Stimulated activated naive CD8-positive, alpha-beta T cell treated with anti-CD3 and anti-CD28 coated beads, Interleukin-15, amount 100 ng/mL, for 72 hours (primary cell): ENCODE measurements around the gene GCN1.

Experiments used
- ATAC-seq: fragments of 150-1000 bp; cut with Tn5 transposase; 2 replicates; pipeline ENCODE4 v1.10.0; 2021; ENCODE audit warnings: mild to moderate bottlenecking, moderate library complexity
- DNase-seq, 2 donors: peaks; one replicate each; pipeline ENCODE4 v3.0.0; 2021 to 2022
- H3K27ac Mint-ChIP-seq, 2 donors: one replicate each; pipeline ENCODE4 v1.8.0; 2022; ENCODE audit warnings: mild to moderate bottlenecking in 2 of 2, mixed read lengths in 2 of 2, moderate library complexity in 2 of 2
- H3K27me3 Mint-ChIP-seq: one replicate; pipeline ENCODE4 v1.8.0; 2022; ENCODE audit warnings: mixed read lengths
- H3K4me1 Mint-ChIP-seq: one replicate; pipeline ENCODE4 v1.8.0; 2022; ENCODE audit warnings: mild to moderate bottlenecking, mixed read lengths
- H3K4me3 Mint-ChIP-seq, 2 donors: one replicate each; pipeline ENCODE4 v1.8.0; 2022; ENCODE audit warnings: mild to moderate bottlenecking in 2 of 2, mixed read lengths in 2 of 2, moderate library complexity in 1 of 2
- H3K9me3 Mint-ChIP-seq, 2 donors: one replicate each; pipeline ENCODE4 v1.8.0; 2022; ENCODE audit warnings: mixed read lengths in 2 of 2

GCN1 gene

GRCh38 chr12:120156315-120157259, 37.9 kb downstream of the GCN1 start:
- DNase-seq = no peak
- Mint-ChIP-seq H3K27me3 (no peaks in the 10 kb centered on the region), H3K4me3 (no peak overlapping the region), H3K27ac (no peak overlapping the region), H3K9me3 (no peaks in the 10 kb centered on the region), H3K4me1 (no peaks in the 10 kb centered on the region)
- ATAC-seq = no peak

GRCh38 chr12:120155072-120155471, 39.4 kb downstream of the GCN1 start:
- H3K4me3 Mint-ChIP-seq = no peak overlapping the region
- H3K9me3 Mint-ChIP-seq = no peaks in the 10 kb centered on the region
- H3K27me3 Mint-ChIP-seq = no peaks in the 10 kb centered on the region
- H3K4me1 Mint-ChIP-seq = no peaks in the 10 kb centered on the region
- ATAC-seq = no peak
- no peak for DNase-seq
- H3K27ac Mint-ChIP-seq = no peak overlapping the region

GRCh38 chr12:120150919-120151525, 43.5 kb downstream of the GCN1 start:
- H3K27ac Mint-ChIP-seq = no peak overlapping the region
- H3K9me3 Mint-ChIP-seq = no peaks in the 10 kb centered on the region
- DNase-seq = no peak
- no peak for ATAC-seq
- H3K27me3 Mint-ChIP-seq = no peaks in the 10 kb centered on the region
- H3K4me3 Mint-ChIP-seq = no peak overlapping the region
- H3K4me1 Mint-ChIP-seq = no peaks in the 10 kb centered on the region

DNA sequence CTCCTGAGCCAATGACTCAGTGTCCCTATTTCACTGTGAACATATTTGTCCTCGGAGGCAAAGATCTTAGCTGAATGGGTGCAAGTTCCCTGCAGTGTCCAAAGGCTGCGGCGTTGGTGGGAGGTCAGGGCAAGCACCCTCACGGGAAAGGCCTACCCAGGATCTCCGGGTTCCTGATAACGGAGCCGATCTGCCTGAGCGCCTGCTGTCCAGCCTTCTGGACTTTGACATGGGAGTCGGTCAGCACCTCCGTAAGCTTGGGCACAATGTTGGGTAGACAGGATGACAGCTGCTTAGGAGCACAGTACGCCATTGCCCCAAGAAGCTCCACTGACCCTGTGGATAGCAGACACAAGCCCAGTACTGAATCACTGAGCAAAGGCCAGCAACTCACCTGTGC, 46.5 kb downstream of the GCN1 start:
- no peaks in the 10 kb centered on the region for H3K9me3 Mint-ChIP-seq
- no peaks in the 10 kb centered on the region for H3K27me3 Mint-ChIP-seq
- no peak for DNase-seq
- H3K27ac Mint-ChIP-seq = no peak overlapping the region
- no peaks in the 10 kb centered on the region for H3K4me1 Mint-ChIP-seq
- H3K4me3 Mint-ChIP-seq = no peak overlapping the region
- ATAC-seq = no peak

DNA sequence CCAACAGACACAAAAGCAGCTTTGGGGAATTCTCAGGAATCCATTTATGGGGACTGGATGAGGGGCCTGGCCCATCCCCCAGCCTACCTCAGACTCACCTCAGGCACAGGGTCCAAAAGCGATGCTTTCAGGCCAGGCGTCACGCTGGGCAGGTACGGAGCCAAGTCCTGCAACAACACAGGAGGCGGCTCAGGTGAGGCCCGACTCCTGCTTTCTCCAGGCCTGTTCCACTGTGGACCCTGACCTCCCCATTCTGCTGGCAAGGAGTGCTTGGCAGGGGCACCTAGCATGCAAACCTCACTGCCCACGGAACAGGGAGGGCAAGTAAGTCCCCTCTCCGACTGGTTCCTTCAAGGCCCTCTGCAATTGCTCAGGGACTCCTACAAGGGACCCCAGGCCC, 49.4 kb downstream of the GCN1 start:
- no peak overlapping the region for H3K4me3 Mint-ChIP-seq
- H3K27ac Mint-ChIP-seq = no peak overlapping the region
- H3K9me3 Mint-ChIP-seq = no peaks in the 10 kb centered on the region
- no peaks in the 10 kb centered on the region for H3K4me1 Mint-ChIP-seq
- DNase-seq = no peak
- ATAC-seq = no peak
- no peaks in the 10 kb centered on the region for H3K27me3 Mint-ChIP-seq

GRCh38 chr12:120144215-120144614, 50.3 kb downstream of the GCN1 start:
- H3K27me3 Mint-ChIP-seq = no peaks in the 10 kb centered on the region
- no peak overlapping the region for H3K27ac Mint-ChIP-seq
- DNase-seq (no peak), ATAC-seq (no peak)
- H3K9me3 Mint-ChIP-seq = no peaks in the 10 kb centered on the region
- no peak overlapping the region for H3K4me3 Mint-ChIP-seq
- H3K4me1 Mint-ChIP-seq = no peaks in the 10 kb centered on the region

DNA sequence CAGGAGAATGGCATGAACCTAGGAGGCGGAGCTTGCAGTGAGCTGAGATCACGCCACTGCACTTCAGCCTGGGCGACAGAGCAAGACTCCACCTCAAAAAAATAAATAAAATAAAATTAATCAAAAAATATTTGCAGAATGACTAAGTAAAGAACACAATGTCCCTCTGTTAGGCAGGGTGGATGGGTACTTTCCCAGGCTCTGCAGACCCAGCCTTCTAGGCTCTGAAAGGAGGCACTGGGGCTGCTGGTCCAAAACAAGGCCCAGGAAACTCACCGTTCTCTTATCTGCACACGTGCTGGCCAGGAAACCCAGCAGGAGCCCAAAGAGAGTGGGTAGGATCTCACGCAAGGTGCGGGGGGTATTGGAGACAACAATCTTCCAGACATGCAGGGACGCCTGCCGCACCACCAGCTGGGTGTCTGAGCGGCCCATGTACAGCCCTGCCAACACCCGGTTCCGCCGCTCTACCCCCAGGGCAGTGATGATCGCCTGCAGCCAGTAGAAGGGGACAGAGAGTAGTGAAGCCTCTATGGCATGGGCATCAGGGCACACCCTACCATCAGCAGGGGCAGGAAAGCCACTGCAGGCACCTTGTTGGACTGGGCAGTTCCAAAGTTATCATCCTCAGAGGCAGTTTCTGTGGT, 52.2 kb downstream of the GCN1 start:
- H3K4me1 Mint-ChIP-seq = no peaks in the 10 kb centered on the region
- no peaks in the 10 kb centered on the region for H3K27me3 Mint-ChIP-seq
- DNase-seq (no peak), ATAC-seq (no peak)
- no peak overlapping the region for H3K4me3 Mint-ChIP-seq
- H3K9me3 Mint-ChIP-seq = no peaks in the 10 kb centered on the region
- no peak overlapping the region for H3K27ac Mint-ChIP-seq

DNA sequence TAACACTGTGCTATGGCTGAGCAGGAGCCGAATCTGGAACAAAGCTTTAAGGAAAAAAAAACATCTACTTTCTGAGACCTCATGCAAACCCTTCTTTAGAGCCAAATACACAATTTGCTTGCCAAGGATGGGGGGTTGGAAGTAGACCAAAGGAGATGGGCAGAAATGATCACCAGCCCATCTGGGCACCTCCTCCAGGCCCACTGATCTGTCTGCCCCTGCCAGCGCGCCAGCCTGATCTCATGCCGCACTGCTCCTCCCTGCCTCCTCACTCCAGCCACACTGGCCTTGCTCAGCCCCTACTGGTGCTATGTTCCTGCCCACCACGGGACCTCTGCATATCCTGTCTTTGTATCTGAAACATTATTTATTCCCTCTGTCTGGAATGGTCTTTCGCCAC, 53.2 kb downstream of the GCN1 start:
- no peaks in the 10 kb centered on the region for H3K27me3 Mint-ChIP-seq
- no peak overlapping the region for H3K4me3 Mint-ChIP-seq
- peak overlapping the region in 1 of 2 donors; percentile 70 for H3K27ac Mint-ChIP-seq
- ATAC-seq (no peak), DNase-seq (no peak)
- no peaks in the 10 kb centered on the region for H3K4me1 Mint-ChIP-seq
- no peaks in the 10 kb centered on the region for H3K9me3 Mint-ChIP-seq

- no peak overlapping the region for H3K4me3 Mint-ChIP-seq
- H3K27me3 Mint-ChIP-seq = no peaks in the 10 kb centered on the region
- H3K4me1 Mint-ChIP-seq = no peaks in the 10 kb centered on the region
- H3K9me3 Mint-ChIP-seq = no peaks in the 10 kb centered on the region
- ATAC-seq (no peak), DNase-seq (no peak)
- H3K27ac Mint-ChIP-seq = peak overlapping the region in 1 of 2 donors; percentile 67
Observed at GRCh38 chr12:120140603-120141002, 53.9 kb downstream of the GCN1 start.

DNA sequence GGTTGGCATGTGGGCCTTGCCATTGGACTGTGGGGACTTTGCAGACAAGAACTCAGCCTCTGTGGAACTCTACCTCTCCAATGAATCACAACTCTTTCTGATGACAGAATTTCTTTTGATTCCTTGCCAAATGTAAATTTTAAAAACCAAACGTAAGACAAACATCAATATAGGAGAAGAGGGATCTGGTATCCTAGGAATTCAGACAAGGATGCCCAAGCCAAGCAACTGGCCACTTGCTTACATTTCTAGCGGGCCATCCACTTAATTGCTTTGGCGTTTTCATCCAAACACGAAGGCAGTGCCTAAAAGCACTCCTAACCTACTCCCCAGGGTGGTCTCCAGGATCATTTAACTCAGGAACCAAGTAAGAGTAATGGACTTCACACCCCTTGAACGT, 54.6 kb downstream of the GCN1 start:
- Mint-ChIP-seq H3K9me3 (no peaks in the 10 kb centered on the region), H3K27ac (no peak overlapping the region), H3K27me3 (no peaks in the 10 kb centered on the region), H3K4me3 (no peak overlapping the region), H3K4me1 (no peaks in the 10 kb centered on the region)
- no peak for ATAC-seq
- DNase-seq = no peak

GRCh38 chr12:120138366-120138765, 56.1 kb downstream of the GCN1 start:
- H3K4me1 Mint-ChIP-seq = no peaks in the 10 kb centered on the region
- H3K27me3 Mint-ChIP-seq = no peaks in the 10 kb centered on the region
- DNase-seq (no peak), ATAC-seq (no peak)
- no peak overlapping the region for H3K27ac Mint-ChIP-seq
- no peaks in the 10 kb centered on the region for H3K9me3 Mint-ChIP-seq
- no peak overlapping the region for H3K4me3 Mint-ChIP-seq

- ATAC-seq = no peak
- Mint-ChIP-seq H3K9me3 (no peaks in the 10 kb centered on the region), H3K4me3 (no peak overlapping the region), H3K4me1 (no peaks in the 10 kb centered on the region), H3K27me3 (no peaks in the 10 kb centered on the region), H3K27ac (no peak overlapping the region)
- no peak for DNase-seq
Observed at GRCh38 chr12:120137833-120138232, 56.7 kb downstream of the GCN1 start.

- no peak for ATAC-seq
- H3K27me3 Mint-ChIP-seq = no peaks in the 10 kb centered on the region
- H3K27ac Mint-ChIP-seq = peak overlapping the region in 1 of 2 donors; percentile 27
- no peaks in the 10 kb centered on the region for H3K4me1 Mint-ChIP-seq
- H3K4me3 Mint-ChIP-seq = no peak overlapping the region
- H3K9me3 Mint-ChIP-seq = no peaks in the 10 kb centered on the region
- DNase-seq = no peak
Observed at GRCh38 chr12:120136093-120136770, 58.3 kb downstream of the GCN1 start.

DNA sequence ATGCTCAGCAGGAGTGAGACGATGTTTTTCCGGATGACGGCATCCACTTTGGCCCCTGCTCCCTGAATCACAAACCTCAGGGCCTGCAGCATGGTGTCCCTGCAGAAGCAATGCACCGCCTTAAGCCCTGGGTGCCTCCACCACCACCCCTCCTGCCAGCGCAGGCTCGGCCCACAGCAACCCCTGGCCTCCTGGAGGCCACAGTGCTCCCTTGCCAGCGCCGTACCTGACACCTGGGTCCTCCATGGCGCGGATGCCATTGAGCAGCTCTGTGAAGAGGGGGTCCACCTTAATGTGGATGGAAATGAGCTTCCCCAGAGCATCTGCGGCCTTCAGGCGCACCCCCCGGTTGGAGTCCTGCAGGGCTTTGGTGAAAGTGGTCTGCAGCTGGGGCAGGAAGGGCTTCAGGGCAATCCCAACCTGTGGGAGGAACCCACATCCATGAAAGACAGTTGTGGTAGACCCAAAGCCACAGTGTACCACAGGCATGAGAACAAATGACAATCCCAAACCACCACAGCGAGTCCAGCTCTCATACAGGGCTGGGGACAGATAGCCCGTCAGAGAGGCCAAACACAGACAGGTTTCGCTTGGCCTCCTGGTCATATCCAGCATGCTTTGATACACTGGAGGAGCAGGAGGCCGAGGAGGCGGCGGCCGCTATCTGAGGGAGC, 60.1 kb downstream of the GCN1 start:
- Mint-ChIP-seq H3K4me1 (peaks cover 4% of the 10 kb centered on the region), H3K27ac (no peak overlapping the region), H3K27me3 (no peaks in the 10 kb centered on the region), H3K9me3 (no peaks in the 10 kb centered on the region), H3K4me3 (no peak overlapping the region)
- ATAC-seq (no peak), DNase-seq (no peak)

- no peaks in the 10 kb centered on the region for H3K27me3 Mint-ChIP-seq
- H3K9me3 Mint-ChIP-seq = no peaks in the 10 kb centered on the region
- no peak overlapping the region for H3K4me3 Mint-ChIP-seq
- peaks cover 10% of the 10 kb centered on the region for H3K4me1 Mint-ChIP-seq
- ATAC-seq (no peak), DNase-seq (no peak)
- no peak overlapping the region for H3K27ac Mint-ChIP-seq
Observed at GRCh38 chr12:120132863-120133385, 61.6 kb downstream of the GCN1 start.
